Right atrium auricular region (tissue), 2 donors: ENCODE results near the gene PDE2A. TPM values are rescaled to one million over a fixed set of nuclear protein-coding genes. Genes with fewer than 3 reads are reported as not detected.
"Not testable (repeated sequence)": the region's sequence is repeated elsewhere in the genome, so short reads cannot be mapped to it uniquely, and the experiment has no call there.

Source experiments
- DNase-seq: peaks from one replicate; pipeline ENCODE4 v3.0.0-alpha.2; 2019; ENCODE audit warnings: low spot score
- H3K27ac ChIP-seq, 2 donors: fragments of 200-600 bp; sonication (generic); 1 replicate in 1 of 2; 2 replicates in 1 of 2; pipeline ENCODE4 v1.5.1; 2016 to 2019
- H3K27me3 ChIP-seq, 2 donors: fragments of 200-600 bp; sonication (generic); one replicate each; pipeline versions ENCODE4 v1.5.1 to v1.6.0; 2017 to 2019
- H3K36me3 ChIP-seq: fragments of 200-600 bp; sonication (generic); one replicate; pipeline ENCODE4 v1.5.1; 2016
- H3K4me1 ChIP-seq, 2 donors: fragments of 200-600 bp; sonication (generic); one replicate each; pipeline versions ENCODE4 v1.5.1 to v1.6.0; 2017 to 2019
- H3K4me3 ChIP-seq, 2 donors: fragments of 200-600 bp; sonication (generic); 1 replicate in 1 of 2; 2 replicates in 1 of 2; pipeline ENCODE4 v1.5.1; 2017 to 2019; ENCODE audit warnings: mild to moderate bottlenecking in 1 of 2, moderate library complexity in 1 of 2
- H3K9me3 ChIP-seq, 2 donors: fragments of 200-600 bp; sonication (generic); one replicate each; pipeline ENCODE4 v1.5.1; 2019
- CTCF ChIP-seq, 2 donors: fragments of 200-600 bp; sonication (generic); IDR thresholded peaks; one replicate each; pipeline ENCODE4 v1.5.1; 2019; ENCODE audit warnings: antibody characterized with exemption in 2 of 2
- total RNA-seq, 2 donors: library from RNA; depleted of rRNA; stranded (reverse); fragments of >200 nt; gene quantifications; one replicate each; pipeline ENCODE4 v1.1.0, GENCODE V29; 2016

Gene PDE2A
- total RNA-seq, 2 donors from 2014 or later: 23.1 to 34.2 TPM

- no peak overlapping the region for H3K4me3 ChIP-seq
- H3K27me3 ChIP-seq: no peaks in the 10 kb centered on the region
- peaks cover 8% of the 10 kb centered on the region for H3K36me3 ChIP-seq
- no peaks in the 10 kb centered on the region for H3K4me1 ChIP-seq
- no peak for DNase-seq
- no peak overlapping the region for H3K27ac ChIP-seq
- TF ChIP-seq CTCF (IDR thresholded peaks at IDR 0.05): no peak
- H3K9me3 ChIP-seq: no peaks in the 10 kb centered on the region
These were observed 100.3 kb downstream of the PDE2A start for GRCh38 chr11:72573855-72574445.

- Histone ChIP-seq H3K4me3 (no peak overlapping the region), H3K9me3 (no peaks in the 10 kb centered on the region), H3K27ac (no peak overlapping the region), H3K36me3 (peaks cover 8% of the 10 kb centered on the region), H3K27me3 (no peaks in the 10 kb centered on the region), H3K4me1 (no peaks in the 10 kb centered on the region)
- no peak for DNase-seq
- peak; percentile 45 to 78 for TF ChIP-seq CTCF (IDR thresholded peaks at IDR 0.05)
These were observed 101.0 kb downstream of the PDE2A start for GRCh38 chr11:72573072-72573854.

GRCh38 chr11:72572540-72572939 is 101.7 kb downstream of the PDE2A start:
- not testable (repeated sequence) for DNase-seq, H3K27ac ChIP-seq, H3K4me1 ChIP-seq, H3K36me3 ChIP-seq, H3K4me3 ChIP-seq, H3K27me3 ChIP-seq, H3K9me3 ChIP-seq

GRCh38 chr11:72570893-72571661 is 103.1 kb downstream of the PDE2A start:
- Histone ChIP-seq H3K36me3 (no peaks in the 10 kb centered on the region), H3K4me3 (no peak overlapping the region), H3K27me3 (no peaks in the 10 kb centered on the region), H3K27ac (no peak overlapping the region), H3K9me3 (no peaks in the 10 kb centered on the region), H3K4me1 (no peaks in the 10 kb centered on the region)
- TF ChIP-seq CTCF (IDR thresholded peaks at IDR 0.05): no peak
- no peak for DNase-seq

- no peak for DNase-seq
- Histone ChIP-seq H3K4me3 (no peak overlapping the region), H3K4me1 (no peaks in the 10 kb centered on the region), H3K36me3 (no peaks in the 10 kb centered on the region), H3K9me3 (no peaks in the 10 kb centered on the region), H3K27ac (no peak overlapping the region), H3K27me3 (no peaks in the 10 kb centered on the region)
- TF ChIP-seq CTCF (IDR thresholded peaks at IDR 0.05): no peak
These were observed 104.0 kb downstream of the PDE2A start for GRCh38 chr11:72569966-72570892.
